Neural cell (in vitro differentiated cells): ENCODE results near the gene SDS.

Source experiments
- EZH2 ChIP-seq: fragments of 200-600, 300-800 bp; shearing (Covaris generic), sonication (generic); IDR thresholded peaks from 2 replicates; pipeline ENCODE4 v1.6.1; 2014; ENCODE audit warnings: antibody characterized with exemption, low read length, borderline replicate concordance, mild to moderate bottlenecking; ENCODE audit not compliant: insufficient read depth, poor library complexity, severe bottlenecking
- MXI1 ChIP-seq: fragments of 450-650 bp; conservative IDR thresholded peaks from 2 replicates; pipeline ENCODE4 v1.6.1; 2014; ENCODE audit warnings: antibody characterized with exemption, mild to moderate bottlenecking; ENCODE audit not compliant: poor library complexity, severe bottlenecking
- POLR2AphosphoS5 ChIP-seq: IDR thresholded peaks from 2 replicates; pipeline ENCODE4 v1.6.1; 2012
- RAD21 ChIP-seq: fragments of 450-650 bp; conservative IDR thresholded peaks from 2 replicates; pipeline ENCODE4 v1.6.1; 2014; ENCODE audit warnings: antibody characterized with exemption, mild to moderate bottlenecking, moderate library complexity
- SMC3 ChIP-seq: fragments of 450-650 bp; conservative IDR thresholded peaks from 2 replicates; pipeline ENCODE4 v1.6.1; 2014; ENCODE audit warnings: antibody characterized with exemption, mild to moderate bottlenecking, moderate library complexity; ENCODE audit not compliant: poor library complexity
- TAF1 ChIP-seq: IDR thresholded peaks from 2 replicates; pipeline ENCODE4 v1.6.1; 2012; ENCODE audit warnings: low read depth
- TF ChIP-seq, protein P1 (sequence below): fragments of 450-650 bp; IDR thresholded peaks from 2 replicates; pipeline ENCODE4 v1.5.1; 2014; ENCODE audit warnings: antibody characterized with exemption, mild to moderate bottlenecking, moderate library complexity; ENCODE audit not compliant: poor library complexity, severe bottlenecking
- TF ChIP-seq, protein P2 (sequence below): IDR thresholded peaks from 2 replicates; pipeline ENCODE4 v1.6.1; 2012; ENCODE audit warnings: borderline replicate concordance

DNA sequence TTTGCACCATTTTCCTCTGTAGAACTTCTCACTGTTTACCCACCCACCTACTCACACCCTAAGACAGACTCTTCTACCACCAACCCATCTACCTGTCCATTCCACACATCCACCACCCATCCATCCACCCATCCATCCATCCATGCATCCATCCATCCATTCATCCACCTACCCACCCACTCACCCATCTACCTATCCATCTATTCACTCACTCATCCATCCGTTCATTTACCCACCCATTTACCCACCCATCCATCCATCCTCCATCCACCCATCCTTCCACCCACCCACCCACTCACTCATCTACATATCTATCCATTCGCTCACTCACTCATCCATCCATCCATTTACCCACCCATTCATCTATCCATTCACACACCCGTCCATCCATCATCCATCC is 30.2 kb downstream of the SDS start:
- TF ChIP-seq TAF1, result no peak
- TF ChIP-seq, protein P1, sequence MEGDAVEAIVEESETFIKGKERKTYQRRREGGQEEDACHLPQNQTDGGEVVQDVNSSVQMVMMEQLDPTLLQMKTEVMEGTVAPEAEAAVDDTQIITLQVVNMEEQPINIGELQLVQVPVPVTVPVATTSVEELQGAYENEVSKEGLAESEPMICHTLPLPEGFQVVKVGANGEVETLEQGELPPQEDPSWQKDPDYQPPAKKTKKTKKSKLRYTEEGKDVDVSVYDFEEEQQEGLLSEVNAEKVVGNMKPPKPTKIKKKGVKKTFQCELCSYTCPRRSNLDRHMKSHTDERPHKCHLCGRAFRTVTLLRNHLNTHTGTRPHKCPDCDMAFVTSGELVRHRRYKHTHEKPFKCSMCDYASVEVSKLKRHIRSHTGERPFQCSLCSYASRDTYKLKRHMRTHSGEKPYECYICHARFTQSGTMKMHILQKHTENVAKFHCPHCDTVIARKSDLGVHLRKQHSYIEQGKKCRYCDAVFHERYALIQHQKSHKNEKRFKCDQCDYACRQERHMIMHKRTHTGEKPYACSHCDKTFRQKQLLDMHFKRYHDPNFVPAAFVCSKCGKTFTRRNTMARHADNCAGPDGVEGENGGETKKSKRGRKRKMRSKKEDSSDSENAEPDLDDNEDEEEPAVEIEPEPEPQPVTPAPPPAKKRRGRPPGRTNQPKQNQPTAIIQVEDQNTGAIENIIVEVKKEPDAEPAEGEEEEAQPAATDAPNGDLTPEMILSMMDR, result no peak
- TF ChIP-seq EZH2, result no peak
- TF ChIP-seq, protein P2, sequence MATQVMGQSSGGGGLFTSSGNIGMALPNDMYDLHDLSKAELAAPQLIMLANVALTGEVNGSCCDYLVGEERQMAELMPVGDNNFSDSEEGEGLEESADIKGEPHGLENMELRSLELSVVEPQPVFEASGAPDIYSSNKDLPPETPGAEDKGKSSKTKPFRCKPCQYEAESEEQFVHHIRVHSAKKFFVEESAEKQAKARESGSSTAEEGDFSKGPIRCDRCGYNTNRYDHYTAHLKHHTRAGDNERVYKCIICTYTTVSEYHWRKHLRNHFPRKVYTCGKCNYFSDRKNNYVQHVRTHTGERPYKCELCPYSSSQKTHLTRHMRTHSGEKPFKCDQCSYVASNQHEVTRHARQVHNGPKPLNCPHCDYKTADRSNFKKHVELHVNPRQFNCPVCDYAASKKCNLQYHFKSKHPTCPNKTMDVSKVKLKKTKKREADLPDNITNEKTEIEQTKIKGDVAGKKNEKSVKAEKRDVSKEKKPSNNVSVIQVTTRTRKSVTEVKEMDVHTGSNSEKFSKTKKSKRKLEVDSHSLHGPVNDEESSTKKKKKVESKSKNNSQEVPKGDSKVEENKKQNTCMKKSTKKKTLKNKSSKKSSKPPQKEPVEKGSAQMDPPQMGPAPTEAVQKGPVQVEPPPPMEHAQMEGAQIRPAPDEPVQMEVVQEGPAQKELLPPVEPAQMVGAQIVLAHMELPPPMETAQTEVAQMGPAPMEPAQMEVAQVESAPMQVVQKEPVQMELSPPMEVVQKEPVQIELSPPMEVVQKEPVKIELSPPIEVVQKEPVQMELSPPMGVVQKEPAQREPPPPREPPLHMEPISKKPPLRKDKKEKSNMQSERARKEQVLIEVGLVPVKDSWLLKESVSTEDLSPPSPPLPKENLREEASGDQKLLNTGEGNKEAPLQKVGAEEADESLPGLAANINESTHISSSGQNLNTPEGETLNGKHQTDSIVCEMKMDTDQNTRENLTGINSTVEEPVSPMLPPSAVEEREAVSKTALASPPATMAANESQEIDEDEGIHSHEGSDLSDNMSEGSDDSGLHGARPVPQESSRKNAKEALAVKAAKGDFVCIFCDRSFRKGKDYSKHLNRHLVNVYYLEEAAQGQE, result no peak
- TF ChIP-seq MXI1, result no peak
- no peak for TF ChIP-seq RAD21
- TF ChIP-seq SMC3, result no peak
- no peak for TF ChIP-seq POLR2AphosphoS5
